ENCODE measurements around the gene SERPINA12. TPM values are rescaled to one million over a fixed set of nuclear protein-coding genes. Genes with fewer than 3 reads are reported as not detected.

SERPINA12 gene, protein sequence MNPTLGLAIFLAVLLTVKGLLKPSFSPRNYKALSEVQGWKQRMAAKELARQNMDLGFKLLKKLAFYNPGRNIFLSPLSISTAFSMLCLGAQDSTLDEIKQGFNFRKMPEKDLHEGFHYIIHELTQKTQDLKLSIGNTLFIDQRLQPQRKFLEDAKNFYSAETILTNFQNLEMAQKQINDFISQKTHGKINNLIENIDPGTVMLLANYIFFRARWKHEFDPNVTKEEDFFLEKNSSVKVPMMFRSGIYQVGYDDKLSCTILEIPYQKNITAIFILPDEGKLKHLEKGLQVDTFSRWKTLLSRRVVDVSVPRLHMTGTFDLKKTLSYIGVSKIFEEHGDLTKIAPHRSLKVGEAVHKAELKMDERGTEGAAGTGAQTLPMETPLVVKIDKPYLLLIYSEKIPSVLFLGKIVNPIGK
- total RNA-seq (not detected), polyA plus RNA-seq (under 1 TPM in 1 of 3 donors, not detected in 2; 0.08 TPM)
- long read RNA-seq, donor 1 = 0 reads
- long read RNA-seq, donor 2, partial matches to known transcripts = 17 of 17 reads
- long read RNA-seq, donor 2, other reads (novel, unspliced or antisense) = 0 of 17 reads
- long read RNA-seq, donor 3 = 0 reads
- long read RNA-seq, donor 4 = 0 reads
- long read RNA-seq, donor 5, partial matches to known transcripts = 38 of 44 reads
- long read RNA-seq, donor 5, other reads (novel, unspliced or antisense) = 6 of 44 reads
- long read RNA-seq, donor 6, partial matches to known transcripts = 136 of 136 reads
- long read RNA-seq, donor 6, other reads (novel, unspliced or antisense) = 0 of 136 reads
- long read RNA-seq, donor 7 = 0 reads
- long read RNA-seq, donor 8, partial matches to known transcripts = 62 of 62 reads
- long read RNA-seq, donor 8, other reads (novel, unspliced or antisense) = 0 of 62 reads
- long read RNA-seq, donor 9, partial matches to known transcripts = 82 of 82 reads
- long read RNA-seq, donor 9, other reads (novel, unspliced or antisense) = 0 of 82 reads
- long read RNA-seq, donor 10 = 0 reads

DNA sequence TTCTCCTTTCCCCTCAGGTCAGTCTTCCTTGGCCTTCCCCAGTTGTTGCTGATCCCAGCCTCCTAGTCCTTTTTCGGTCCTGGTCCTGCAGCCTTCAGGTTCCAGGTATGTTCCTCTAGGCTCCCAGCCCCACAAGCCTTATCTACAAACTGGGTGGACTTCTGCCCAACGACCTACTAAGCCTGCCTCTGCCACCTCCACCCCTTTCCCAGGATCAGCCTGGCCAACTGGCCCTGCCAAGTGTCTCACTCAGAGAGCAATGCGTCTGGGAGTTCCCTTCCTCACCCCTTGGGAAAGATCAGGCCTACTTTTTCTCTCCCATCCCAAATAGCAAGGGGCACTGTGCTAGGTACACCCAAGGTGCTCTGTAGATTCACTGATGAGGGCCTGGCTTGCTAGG lies at the start of gene SERPINA12:
Gene SERPINA12, minus strand, starts transcription at position 114 of the 400 bp plus-strand sequence. CDS start 11,072 bp downstream, outside the sequence.
- no peak for DNase-seq
- H3K27ac ChIP-seq = no peak within 1 kb of the TSS
- no peaks in the 10 kb centered on the region for H3K9me3 ChIP-seq
- H3K27me3 ChIP-seq = peaks cover 0 to 8% (median 0%) of the 10 kb centered on the region in 3 donors
- H3K36me3 ChIP-seq = no peaks in the 10 kb centered on the region
- H3K4me3 ChIP-seq = no peak within 1 kb of the TSS
- intact Hi-C loops (cut with DNase I; ENCODE audit: low total_unique reads) = no loop called here
- H3K4me1 ChIP-seq = no peaks in the 10 kb centered on the region
- TF ChIP-seq POLR2A (IDR thresholded peaks at IDR 0.05) = no peak
- TF ChIP-seq CTCF (IDR thresholded peaks at IDR 0.05) = no peak
- no peak for TF ChIP-seq POLR2AphosphoS5 (IDR thresholded peaks at IDR 0.05)
- TF ChIP-seq EP300 (IDR thresholded peaks at IDR 0.05) = no peak
- WGBS, 5 donors = 53 to 69% (median 61%) methylated on average over 3 of the region's 3 CpGs

DNA sequence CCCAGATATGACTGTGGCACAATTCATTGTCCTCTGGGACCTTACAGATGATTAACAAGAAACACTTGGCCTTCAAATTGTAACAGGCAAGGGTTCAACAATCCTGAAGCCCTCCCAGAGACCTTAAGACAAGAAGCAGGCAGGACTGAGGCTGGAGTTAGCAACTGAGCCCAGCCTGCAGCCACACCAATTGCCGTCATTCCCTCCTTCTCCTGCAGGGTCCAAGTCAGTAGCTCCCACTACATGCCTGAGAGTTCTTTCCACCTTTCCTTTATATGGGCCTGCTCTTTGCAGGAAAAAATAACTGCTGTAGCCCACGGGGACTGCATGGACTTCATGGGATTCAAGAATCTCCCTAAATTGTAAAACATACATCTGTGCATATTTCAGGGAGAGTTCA lies 49.6 kb upstream of the SERPINA12 start:
- DNase-seq = no peak
- WGBS, 5 donors = 77 to 92% (median 88%) methylated on average over 2 of the region's 2 CpGs
- TF ChIP-seq CTCF (IDR thresholded peaks at IDR 0.05) (no peak), EP300 (IDR thresholded peaks at IDR 0.05) (no peak), POLR2A (IDR thresholded peaks at IDR 0.05) (no peak), POLR2AphosphoS5 (IDR thresholded peaks at IDR 0.05) (no peak)
- intact Hi-C loops (cut with DNase I; ENCODE audit: low total_unique reads) = no loop called here
- Histone ChIP-seq H3K4me3 (no peak overlapping the region), H3K27me3 (no peaks in the 10 kb centered on the region), H3K9me3 (peaks cover 0 to 29% (median 20%) of the 10 kb centered on the region in 4 donors), H3K27ac (no peak overlapping the region), H3K4me1 (peaks cover 0 to 11% (median 5%) of the 10 kb centered on the region in 4 donors), H3K36me3 (no peaks in the 10 kb centered on the region)

DNA sequence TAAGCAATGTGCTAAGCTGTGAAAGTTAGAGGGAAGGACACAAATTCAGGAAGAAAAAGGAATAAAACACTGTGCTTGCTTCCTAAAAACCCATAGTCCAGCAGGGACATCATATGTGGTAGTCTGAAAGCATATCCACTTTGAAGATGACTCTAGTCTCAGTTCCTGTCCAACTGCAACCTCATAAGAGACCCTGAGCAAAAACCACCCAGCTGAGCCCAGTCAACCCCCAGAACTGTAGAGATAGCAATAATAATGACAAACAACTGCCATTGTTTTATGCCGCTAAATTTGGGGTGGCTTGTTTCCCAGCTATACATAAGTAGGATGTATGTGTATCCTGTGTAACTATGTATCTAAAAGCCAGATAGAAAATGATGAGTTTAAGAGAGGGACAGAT lies 48.1 kb upstream of the SERPINA12 start:
- no peak for DNase-seq
- Histone ChIP-seq H3K27ac (no peak overlapping the region), H3K27me3 (no peaks in the 10 kb centered on the region), H3K4me3 (no peak overlapping the region), H3K36me3 (no peaks in the 10 kb centered on the region), H3K4me1 (peaks cover 0 to 11% (median 3%) of the 10 kb centered on the region in 4 donors), H3K9me3 (peaks cover 0 to 33% (median 22%) of the 10 kb centered on the region in 4 donors)
- no peak for TF ChIP-seq POLR2AphosphoS5 (IDR thresholded peaks at IDR 0.05)
- no peak for TF ChIP-seq EP300 (IDR thresholded peaks at IDR 0.05)
- no peak for TF ChIP-seq CTCF (IDR thresholded peaks at IDR 0.05)
- TF ChIP-seq POLR2A (IDR thresholded peaks at IDR 0.05) = no peak
- intact Hi-C loops (cut with DNase I; ENCODE audit: low total_unique reads) = no loop called here
- 92 to 100% (median 95%) methylated on average over 1 of the region's 1 CpG for WGBS, 5 donors

GRCh38 chr14:94555991-94556390 lies 46.7 kb upstream of the SERPINA12 start:
- no peaks in the 10 kb centered on the region for H3K36me3 ChIP-seq
- intact Hi-C loops (cut with DNase I; ENCODE audit: low total_unique reads) = no loop called here
- H3K27ac ChIP-seq = no peak overlapping the region
- H3K4me1 ChIP-seq = peaks cover 0 to 10% (median 3%) of the 10 kb centered on the region in 4 donors
- H3K9me3 ChIP-seq = peaks cover 0 to 33% (median 22%) of the 10 kb centered on the region in 4 donors
- no peak for DNase-seq
- no peak for TF ChIP-seq EP300 (IDR thresholded peaks at IDR 0.05)
- TF ChIP-seq POLR2A (IDR thresholded peaks at IDR 0.05) = no peak
- TF ChIP-seq POLR2AphosphoS5 (IDR thresholded peaks at IDR 0.05) = no peak
- no peak for TF ChIP-seq CTCF (IDR thresholded peaks at IDR 0.05)
- H3K4me3 ChIP-seq = no peak overlapping the region
- WGBS, 5 donors = 85 to 95% (median 91%) methylated on average over 9 of the region's 9 CpGs
- H3K27me3 ChIP-seq = no peaks in the 10 kb centered on the region

All from stomach (tissue), 19 donors.